ENCODE results near the gene KCTD13.
"Not testable (repeated sequence)": the region's sequence is repeated elsewhere in the genome, so short reads cannot be mapped to it uniquely, and the experiment has no call there.

KCTD13 gene

DNA sequence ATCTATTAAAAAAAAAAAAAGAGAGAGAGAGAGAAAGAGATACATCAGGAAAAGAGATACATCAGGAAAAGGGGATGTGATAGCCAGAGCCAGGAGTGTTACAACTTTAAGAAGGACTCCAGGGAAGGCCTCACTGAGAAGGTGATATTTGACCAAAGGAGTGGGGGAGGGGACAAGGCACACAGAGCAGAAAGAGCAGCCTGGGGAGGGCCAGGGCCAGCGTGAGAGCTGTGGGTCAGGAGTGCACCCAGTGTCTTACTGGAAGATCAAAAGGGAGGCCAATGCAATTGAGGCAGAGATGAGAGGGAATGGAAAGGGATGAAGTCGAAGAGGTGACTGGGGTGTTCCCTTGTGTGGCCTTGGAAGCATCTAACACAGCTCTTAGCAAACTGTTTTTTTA lies 18.1 kb downstream of the KCTD13 start:
- DNase-seq (ENCODE audit: low read depth, low spot score): no peak

DNA sequence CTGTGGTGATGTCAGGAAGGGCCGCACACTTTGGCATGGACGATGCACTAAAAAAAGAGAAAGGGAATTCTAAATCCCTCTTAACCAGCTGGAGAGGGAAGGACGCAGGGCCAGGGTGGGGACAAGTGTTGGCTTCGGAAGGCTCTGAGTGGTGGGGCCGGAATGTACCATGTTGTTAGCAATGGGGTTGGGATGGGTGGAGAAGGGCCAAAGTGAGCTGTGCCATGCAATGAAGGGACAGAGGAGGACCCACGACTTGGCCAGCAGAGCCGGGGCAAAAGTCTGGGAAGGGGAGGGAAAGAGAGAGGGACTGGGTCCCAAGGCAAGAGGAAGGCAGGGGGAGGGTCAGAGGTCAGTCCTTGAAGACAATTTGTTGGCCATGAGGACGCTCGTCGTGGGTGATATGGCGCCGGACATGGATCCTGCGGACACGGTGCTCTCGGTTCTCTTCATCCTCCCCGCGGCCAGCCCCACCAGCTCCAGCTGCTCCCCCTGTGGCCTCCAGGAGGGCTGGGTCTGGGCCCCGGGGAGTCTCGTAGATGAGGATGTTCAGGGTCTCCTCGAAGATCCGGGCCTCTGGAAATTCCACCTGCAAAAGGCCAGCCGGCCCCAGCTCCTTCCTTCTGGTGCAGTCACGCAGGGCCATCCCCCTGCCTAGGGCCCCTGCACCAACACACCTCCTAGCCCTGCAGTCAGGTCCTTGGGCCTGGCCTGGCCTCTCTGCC lies 19.3 kb downstream of the KCTD13 start:
- no peak for DNase-seq (ENCODE audit: low read depth, low spot score)

DNA sequence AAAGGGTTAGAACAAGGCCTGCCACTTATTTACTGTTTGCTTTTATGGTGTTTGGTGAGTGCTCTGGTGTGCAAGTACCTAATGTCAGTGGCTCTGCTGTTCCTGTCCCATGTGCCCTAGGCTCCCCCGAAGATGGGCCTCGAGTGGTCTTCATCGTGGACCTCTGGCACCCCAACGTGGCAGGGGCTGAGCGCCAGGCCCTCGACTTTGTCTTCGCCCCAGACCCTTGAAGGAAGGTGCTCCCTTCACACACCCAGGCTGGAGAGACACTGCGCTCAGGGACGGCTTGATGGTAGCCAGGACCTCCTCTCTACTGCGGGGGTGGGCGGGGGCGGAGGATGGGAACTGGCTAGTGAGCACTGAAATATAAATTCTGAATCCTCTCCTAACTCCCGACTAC lies 20.4 kb downstream of the KCTD13 start:
- no peak for DNase-seq (ENCODE audit: low read depth, low spot score)

DNA sequence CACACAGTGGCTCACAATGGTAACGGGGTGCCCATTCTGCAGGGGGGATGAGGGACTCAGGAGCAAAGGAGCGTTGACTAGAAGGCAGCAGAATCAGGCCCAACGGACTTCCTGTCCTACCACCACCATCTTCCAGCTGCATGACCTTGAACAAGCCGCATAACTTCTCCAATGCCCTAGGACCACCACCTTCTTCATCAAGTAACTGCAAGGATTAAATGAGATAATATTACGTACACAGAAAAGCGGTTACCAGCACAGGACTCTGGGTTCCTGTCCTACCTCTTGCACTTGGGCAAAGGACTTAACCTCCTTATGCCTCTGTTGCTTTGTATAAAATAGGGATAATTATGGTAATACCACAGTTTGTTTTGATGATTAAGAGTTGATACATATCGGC lies 21.1 kb downstream of the KCTD13 start:
- DNase-seq (ENCODE audit: low read depth, low spot score): no peak

DNA sequence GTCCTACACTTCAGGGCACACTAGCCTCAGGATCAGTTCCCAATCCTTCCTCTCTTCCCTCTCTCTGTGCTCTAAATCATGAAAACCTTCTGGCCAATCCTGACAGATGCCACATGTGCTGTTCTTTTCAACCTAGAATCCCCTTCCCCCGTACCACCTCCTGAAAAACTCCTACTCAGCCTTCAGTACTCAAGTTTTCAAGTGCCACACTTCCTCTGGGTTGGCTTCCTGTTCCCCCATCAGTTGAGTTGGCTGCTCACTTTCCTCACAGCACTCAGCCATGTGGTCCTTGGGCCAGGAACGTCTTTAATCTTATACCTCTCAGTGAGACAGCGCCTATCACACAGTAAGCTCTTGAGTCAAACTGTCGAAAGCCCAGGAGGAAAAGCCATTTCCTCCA lies 22.4 kb downstream of the KCTD13 start:
- DNase-seq (ENCODE audit: low read depth, low spot score): no peak

DNA sequence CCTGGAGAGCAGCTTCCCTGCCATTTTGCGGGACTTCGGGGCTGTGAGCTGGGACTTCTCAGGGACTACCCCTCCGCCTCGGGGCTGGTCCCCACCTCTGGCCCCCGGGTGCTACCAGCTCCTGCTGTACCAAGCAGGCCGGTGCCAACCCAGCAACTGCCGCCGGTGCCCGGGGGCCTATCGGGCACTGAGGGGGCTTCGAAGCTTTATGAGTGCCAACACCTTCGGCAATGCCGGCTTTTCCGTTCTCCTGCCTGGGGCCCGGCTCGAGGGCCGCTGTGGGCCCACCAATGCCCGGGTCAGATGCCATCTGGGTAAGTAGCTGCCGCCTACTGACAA lies 24.4 kb downstream of the KCTD13 start:
- no peak for DNase-seq (ENCODE audit: low read depth, low spot score)

DNA sequence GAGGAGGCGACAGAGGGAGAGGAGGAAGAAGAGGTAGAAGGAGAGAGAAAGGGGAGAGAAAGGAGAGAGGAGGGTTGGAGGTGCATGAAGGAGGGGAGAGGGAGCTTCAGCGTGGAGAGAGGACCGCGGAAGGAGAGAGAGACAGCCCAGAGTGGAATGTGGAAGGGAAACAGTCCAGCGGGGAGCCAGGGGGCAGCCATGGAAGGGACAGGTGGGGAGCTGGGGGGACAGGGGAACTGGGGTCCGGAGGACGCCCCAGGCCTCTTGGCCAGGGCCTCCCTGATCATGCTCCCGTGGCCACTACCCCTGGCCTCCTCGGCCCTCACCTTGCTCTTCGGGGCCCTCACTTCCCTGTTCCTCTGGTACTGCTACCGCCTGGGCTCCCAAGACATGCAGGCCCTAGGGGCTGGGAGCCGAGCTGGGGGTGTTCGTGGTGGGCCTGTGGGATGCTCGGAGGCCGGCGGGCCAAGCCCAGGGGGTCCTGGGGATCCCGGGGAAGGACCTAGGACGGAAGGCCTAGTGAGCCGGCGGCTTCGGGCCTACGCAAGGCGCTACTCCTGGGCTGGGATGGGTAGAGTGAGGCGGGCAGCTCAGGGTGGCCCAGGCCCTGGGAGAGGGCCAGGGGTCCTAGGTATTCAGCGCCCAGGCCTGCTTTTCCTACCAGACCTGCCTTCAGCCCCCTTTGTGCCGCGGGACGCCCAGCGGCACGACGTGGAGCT lies 25.0 kb downstream of the KCTD13 start:
- no peak for DNase-seq (ENCODE audit: low read depth, low spot score)

DNA sequence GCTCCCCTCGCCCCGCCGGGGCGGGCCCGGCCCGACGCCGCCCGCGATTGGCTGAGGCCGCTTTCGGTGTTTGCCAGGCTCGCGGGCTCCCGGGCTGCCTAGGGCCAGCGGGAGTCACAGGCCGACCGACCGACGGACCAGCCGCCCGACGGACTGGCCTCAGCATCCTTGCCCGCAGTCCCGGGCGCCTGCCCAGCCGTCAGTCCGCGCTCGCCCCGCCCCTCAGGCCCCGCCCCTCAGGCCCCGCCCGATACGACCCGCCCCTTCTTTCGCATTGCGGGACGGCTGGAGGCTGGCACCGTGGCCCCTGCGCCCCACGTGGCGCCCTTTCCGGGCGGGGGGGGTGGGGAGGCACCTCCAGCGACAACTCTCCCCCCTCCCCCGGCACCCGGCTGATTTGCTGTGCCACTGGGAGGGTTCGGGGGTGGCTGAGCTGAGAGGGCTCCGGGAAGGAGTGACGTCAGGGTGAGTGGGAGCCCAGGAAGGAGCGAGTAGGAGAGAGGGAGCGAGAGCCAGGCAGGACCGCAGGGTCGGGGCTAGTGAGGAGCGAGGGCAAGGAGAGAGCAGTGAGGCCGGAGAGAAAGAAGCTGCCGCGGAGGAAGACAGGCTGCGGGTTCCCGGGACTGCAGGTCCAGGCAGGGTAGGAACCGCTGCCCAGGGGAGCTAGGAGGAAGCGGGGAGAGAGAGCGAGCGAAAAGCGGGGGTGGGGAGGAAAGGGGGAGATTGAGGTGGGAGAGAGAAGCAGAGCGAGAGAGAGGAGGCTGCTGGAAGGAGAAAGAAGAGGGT lies 25.7 kb downstream of the KCTD13 start, which contains the start of gene ASPHD1:
ASPHD1 (plus strand) TSS at position 387 of the 786 bp plus-strand sequence. CDS start 484 bp downstream, outside the sequence.
- DNase-seq (ENCODE audit: low read depth, low spot score): no peak

DNA sequence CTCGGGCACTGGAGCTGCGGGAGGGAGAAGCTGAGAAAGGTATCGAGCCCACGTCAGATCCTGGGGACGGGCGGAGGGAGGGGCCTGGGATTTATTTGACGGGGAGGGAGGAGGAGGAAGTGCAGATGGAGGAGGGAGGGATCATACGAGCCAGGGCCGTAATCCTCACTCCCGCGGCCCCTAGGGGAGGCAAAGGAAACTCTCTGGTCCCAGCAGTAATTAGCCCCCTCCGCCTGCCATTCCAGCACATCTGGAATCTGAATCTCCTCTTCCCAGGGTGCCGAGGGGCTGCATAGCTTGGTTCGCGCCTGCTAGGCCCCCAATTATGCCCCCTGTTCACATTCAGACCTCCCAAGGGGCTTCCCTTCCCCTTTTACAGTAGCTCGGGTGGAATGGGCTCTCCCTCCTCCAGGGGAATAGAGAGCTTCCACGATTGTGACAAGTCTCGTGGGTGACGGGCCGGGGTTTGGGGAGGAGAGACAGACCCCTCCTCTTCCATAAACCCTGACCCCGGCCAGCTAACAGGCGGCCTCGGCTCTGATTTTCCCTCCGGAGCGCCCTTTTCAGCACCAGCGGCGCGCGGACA lies 26.4 kb downstream of the KCTD13 start, which contains the start of gene SEZ6L2:
SEZ6L2 (minus strand) TSS at position 35 of the 586 bp plus-strand sequence. CDS start 531 bp downstream, outside the sequence.
- DNase-seq (ENCODE audit: low read depth, low spot score): peak; percentile 36

DNA sequence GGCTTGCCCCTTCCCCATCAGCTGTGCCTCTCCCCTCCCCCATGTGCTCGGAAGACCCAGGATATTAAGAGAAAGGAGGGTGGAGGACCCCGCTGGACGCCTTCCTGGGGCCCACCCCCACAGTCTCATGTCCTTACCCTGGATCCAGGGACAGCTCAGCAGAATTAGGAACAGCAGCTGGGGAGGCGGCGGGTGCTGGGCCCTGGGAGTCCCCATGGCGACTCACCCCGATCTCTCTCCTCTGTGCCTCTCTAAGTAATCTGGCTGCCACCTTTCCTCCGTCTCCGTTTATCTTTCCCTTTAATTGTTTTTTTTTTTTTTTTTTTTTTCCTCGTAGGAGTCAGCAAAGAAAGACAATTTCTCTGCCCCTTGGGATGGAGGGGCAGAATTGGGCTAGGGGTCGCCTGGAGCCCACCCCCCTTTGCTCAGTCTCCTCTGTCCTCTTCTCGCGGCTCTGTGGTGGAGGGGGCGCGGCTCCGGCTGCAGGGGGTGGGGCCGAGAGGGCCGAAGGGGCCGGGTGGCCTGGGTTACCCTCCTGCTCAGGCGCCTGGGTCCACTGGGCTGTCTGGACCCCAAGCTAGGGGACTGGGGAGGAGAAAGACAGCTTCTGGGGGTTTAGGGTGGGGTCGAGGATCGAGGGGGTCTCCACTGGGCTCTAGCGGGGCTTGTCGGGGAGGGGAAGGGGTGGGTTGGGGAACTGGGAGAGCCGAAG lies 27.1 kb downstream of the KCTD13 start:
- DNase-seq (ENCODE audit: low read depth, low spot score): no peak

DNA sequence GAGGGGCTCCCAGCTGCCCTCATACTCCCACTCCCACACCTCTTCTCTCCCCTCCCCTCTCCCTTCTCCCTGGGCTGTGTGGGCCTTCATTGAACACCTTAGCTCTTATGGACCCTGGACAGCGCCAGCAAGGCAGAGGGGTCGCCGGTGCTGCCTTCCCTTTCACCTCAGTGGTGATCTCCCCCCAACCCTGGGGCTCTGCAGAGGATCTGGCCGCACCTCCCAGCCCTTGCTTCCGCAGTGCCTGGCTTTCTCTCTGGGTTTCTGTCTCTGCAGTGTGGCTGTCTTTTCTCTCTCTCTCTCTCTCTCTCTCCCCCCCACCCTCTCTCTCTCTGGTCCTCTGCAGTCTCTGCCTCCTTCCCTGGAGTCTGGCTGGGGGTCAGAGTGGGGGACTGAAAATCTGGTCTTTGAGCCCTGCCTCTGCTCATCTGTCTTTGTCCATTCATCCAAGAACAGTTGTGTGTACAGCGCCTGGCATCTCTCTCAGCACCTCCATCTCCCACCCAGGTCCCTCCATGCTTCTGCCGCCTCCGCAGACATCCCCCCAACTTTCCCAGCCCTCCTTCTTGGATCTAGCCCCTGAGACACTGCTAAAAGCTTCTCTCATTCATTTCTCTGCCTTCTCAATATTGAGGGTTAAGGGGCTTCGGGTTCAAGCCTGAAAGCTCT lies 27.8 kb downstream of the KCTD13 start:
- DNase-seq (ENCODE audit: low read depth, low spot score): no peak

DNA sequence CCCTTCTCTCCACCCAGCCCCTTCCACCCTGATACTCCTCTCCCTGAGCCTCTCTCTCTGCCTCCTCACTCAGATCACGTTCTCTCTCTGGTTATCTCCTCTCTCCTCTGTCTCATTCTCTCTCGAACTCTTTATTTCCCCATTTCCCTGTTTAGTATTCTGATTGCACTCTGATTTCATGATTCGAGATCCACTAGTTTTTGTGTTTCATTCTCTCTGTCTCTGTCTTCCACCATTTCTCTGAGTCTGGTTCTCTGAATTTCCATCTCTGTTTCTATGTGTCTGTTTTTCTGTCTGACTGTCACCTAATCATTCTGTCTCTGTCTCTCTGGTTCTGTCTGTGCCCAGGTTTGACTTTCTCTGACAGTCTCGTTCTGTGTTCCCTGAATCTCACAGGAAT lies 28.7 kb downstream of the KCTD13 start:
- DNase-seq (ENCODE audit: low read depth, low spot score): no peak

DNA sequence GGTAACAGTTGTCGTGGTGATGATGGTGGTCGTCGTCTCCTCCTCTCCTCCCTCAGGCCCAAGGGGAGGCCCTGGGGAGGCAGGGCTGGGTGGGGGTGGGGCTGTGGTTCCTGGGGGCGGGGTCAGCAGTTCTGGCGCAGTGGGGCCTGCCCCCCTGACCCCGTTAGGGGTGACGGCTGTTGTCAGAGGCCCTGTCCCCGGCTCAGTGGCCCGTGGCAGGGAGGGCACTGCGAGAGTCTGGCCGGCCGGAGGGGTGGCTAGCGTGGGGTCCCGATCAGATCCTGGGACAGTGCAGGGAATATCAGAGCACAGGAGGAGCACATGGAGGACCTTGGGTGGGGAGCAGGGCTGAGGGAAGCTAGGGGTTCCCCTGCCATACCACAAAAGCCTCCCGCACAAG lies 29.2 kb downstream of the KCTD13 start:
- no peak for DNase-seq (ENCODE audit: low read depth, low spot score)

DNA sequence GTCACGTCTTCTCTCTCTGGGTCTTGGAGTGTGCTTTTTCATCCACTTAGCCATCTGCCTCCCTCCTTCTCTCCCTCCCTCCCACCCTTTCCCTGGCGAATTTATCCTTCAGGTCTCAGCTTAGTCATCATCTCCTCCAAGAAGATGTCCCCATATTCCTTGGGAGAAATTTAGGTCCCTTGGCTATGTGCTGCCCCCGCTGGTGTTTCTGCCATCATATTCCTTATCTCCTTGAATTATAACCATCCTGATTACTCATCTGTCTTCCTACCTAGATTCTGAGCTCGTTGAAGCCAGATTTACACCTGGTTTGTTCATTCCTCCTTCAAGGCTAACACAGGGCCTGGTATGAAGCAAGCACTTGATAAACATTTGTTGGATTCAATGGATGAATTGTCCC lies 31.7 kb downstream of the KCTD13 start:
- no peak for DNase-seq (ENCODE audit: low read depth, low spot score)

DNA sequence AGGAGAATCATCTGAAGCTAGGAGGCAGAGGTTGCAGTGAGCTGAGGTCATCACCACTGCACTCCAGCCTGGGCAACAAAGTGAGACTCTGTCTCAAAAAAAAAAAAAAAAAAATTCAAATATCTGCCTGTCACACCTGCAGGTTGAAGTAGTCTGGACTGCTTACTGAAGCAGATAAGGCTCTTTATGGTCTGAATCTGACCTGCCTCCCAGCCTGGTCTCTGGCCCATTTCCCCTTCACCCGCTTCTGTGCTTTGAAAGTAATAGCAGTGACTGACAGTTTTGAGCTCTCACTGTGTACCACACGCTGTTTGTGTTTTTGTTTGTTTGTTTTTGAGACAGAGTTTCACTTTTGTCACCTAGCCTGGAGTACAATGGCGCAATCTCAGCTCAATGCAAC lies 32.5 kb downstream of the KCTD13 start:
- no peak for DNase-seq (ENCODE audit: low read depth, low spot score)

DNA sequence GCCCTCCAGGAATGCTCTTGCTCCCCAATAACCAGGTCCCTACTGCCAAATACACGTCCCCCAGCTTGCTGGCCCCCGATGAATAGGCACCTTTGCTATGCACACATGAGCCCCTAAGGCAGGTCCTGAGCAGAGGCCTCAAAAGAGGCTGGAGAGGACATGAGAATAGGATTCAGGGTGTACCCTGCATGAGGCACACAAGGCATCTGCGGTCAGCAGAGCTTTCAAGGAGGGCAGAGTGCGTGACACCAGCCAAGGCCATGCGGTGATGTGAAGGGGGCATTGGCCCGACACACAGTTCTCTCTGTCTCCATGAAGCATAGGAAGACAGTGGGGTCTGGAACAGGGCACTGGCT lies 33.6 kb downstream of the KCTD13 start:
- no peak for DNase-seq (ENCODE audit: low read depth, low spot score)

DNA sequence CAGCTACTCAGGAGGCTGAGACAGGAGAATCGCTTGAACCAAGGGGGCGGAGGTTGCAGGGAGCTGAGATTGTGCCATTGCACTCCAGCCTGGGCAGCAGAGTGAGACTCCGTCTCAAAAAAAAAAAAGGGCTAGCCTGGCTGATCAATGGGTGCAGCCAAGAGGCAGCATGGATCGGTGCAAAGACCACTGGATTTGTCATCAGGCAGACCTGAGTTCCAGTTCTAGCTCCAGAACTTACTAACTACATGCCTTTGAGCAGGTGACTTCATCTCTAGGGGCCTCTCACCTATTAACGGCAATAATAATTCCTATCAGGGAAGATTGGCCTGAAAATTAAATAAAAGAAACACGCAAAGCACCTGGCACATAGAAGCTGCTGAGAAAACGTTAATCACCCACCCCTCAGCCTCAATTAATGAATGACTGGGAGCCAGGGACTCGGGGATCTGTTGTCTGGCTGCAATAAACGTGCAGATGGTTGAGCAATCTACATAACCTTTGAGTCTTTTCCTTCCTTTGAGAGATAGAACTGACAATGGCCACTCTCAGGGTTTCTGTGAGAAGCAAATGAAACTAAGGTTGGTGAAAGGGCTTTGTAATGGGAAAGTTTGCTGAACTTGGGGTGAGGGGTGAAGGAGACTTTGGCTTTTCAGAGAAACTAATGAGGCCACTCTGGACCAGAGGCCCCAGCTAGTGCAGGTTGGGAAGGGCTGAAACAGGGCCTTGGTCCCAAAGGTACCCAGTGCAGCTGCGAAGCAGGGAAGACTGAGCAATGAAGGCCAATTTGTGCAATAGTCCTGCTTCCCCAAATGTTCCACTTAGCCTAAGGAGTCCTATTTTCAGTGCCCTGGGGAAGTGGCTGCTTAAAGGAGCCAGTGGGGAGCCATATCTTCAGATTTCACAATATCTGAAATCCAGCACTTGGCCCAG lies 34.2 kb downstream of the KCTD13 start:
- no peak for DNase-seq (ENCODE audit: low read depth, low spot score)

DNA sequence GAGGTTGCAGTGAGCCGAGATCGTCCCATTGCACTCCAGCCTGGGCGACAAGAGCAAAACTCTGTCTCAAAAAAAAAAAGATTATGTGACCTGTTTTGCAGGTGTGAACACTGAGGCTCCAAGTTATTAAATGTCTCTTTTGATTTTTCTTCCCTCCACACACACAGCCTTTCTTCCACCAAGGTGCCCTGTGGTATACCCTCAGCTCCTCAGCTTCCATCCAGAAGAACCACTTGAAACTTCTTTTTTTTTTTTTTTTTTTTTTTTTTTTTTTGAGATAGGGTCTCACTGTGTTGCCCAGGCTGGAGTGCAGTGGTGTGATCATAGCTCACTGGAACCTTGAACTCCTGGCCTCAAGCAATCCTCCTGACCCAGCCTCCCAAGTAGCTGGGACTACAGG lies 36.7 kb downstream of the KCTD13 start:
- DNase-seq (ENCODE audit: low read depth, low spot score): not testable (repeated sequence)

DNA sequence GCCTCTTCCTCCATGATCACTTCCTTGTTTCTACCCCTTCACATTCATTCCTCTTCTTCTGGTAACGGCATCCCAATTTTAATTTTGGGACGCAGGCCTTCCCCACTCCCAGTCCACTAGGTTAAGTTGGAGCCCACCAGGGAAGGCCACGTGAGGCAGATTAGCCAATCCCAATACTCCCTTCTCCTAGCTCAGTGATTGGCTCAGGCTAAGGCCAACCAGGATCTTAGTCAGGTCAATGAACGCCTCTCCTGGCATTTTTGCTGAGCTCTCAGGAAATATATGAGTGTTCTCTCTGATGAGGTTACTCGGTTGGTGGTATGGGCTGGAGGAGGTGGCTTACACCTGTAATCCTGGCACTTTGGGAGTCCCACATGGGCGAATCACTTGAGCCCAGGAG lies 42.0 kb downstream of the KCTD13 start:
- DNase-seq (ENCODE audit: low read depth, low spot score): no peak

DNA sequence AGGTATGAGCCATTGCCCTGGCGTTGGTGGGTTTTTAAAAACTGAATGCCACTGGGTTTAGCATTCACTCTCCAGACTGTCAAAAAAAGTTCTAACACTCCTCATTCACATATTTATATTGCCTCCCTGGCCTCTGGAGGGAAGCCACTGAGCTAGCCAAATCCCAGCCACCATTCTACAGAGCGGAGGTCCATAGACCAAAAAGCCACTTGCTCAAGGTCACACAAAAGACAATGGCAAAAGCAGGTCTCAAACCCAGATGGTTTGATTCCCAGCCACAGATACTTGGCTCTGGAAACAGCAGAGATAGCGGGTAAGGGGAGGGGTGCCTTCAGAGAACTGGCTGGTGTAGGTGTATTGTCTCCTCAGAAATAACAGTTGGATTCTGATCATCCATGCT lies 45.0 kb downstream of the KCTD13 start:
- no peak for DNase-seq (ENCODE audit: low read depth, low spot score)
